ENCODE data around the gene FAM171A1. TPM values are rescaled to one million over a fixed set of nuclear protein-coding genes. Genes with fewer than 3 reads are reported as not detected.
A peak's percentile ranks its signal among the peaks of the same experiment; 100 is the strongest.

FAM171A1 gene
- total RNA-seq, 1 donor from 2014 or later, result 27.7 TPM

- H3K36me3 ChIP-seq, result no peaks in the 10 kb centered on the region
- H3K27ac ChIP-seq, result no peak overlapping the region
- H3K9me3 ChIP-seq, result no peaks in the 10 kb centered on the region
- no peak for TF ChIP-seq CTCF (IDR thresholded peaks at IDR 0.05)
- no peaks in the 10 kb centered on the region for H3K27me3 ChIP-seq
- H3K4me1 ChIP-seq, result peaks cover 9 to 13% of the 10 kb centered on the region in 2 donors
- DNase-seq (ENCODE audit: low spot score in 2 of 2), result no peak
- no peak overlapping the region for H3K4me3 ChIP-seq
- intact Hi-C loops (cut with DNase I), result no loop called here
Measured at GRCh38 chr10:15324611-15325010, 46.5 kb downstream of the FAM171A1 start.

- no peak overlapping the region for H3K4me3 ChIP-seq
- intact Hi-C loops (cut with DNase I), result no loop called here
- DNase-seq (ENCODE audit: low spot score in 2 of 2), result no peak
- TF ChIP-seq CTCF (IDR thresholded peaks at IDR 0.05), result no peak
- H3K27me3 ChIP-seq, result no peaks in the 10 kb centered on the region
- H3K36me3 ChIP-seq, result no peaks in the 10 kb centered on the region
- H3K27ac ChIP-seq, result no peak overlapping the region
- no peaks in the 10 kb centered on the region for H3K9me3 ChIP-seq
- peaks cover 9 to 13% of the 10 kb centered on the region in 2 donors for H3K4me1 ChIP-seq
Measured at GRCh38 chr10:15324113-15324512, 47.0 kb downstream of the FAM171A1 start.

- Histone ChIP-seq H3K27ac (no peak overlapping the region), H3K36me3 (no peaks in the 10 kb centered on the region), H3K27me3 (no peaks in the 10 kb centered on the region), H3K9me3 (no peaks in the 10 kb centered on the region), H3K4me1 (peaks cover 9 to 13% of the 10 kb centered on the region in 2 donors), H3K4me3 (no peak overlapping the region)
- TF ChIP-seq CTCF (IDR thresholded peaks at IDR 0.05), result no peak
- intact Hi-C loops (cut with DNase I), result no loop called here
- DNase-seq (ENCODE audit: low spot score in 2 of 2), result no peak
Measured at GRCh38 chr10:15322356-15322755, 48.7 kb downstream of the FAM171A1 start.

GRCh38 chr10:15321431-15322341 lies 49.4 kb downstream of the FAM171A1 start:
- peak overlapping the region in 1 of 2 donors; percentile 1 for H3K27ac ChIP-seq
- no peaks in the 10 kb centered on the region for H3K27me3 ChIP-seq
- H3K9me3 ChIP-seq, result no peaks in the 10 kb centered on the region
- no peak for DNase-seq (ENCODE audit: low spot score in 2 of 2)
- H3K4me1 ChIP-seq, result peaks cover 9 to 13% of the 10 kb centered on the region in 2 donors
- no peak for TF ChIP-seq CTCF (IDR thresholded peaks at IDR 0.05)
- intact Hi-C loops (cut with DNase I), result no loop called here
- no peaks in the 10 kb centered on the region for H3K36me3 ChIP-seq
- peak overlapping the region in 1 of 2 donors; percentile 23 for H3K4me3 ChIP-seq

GRCh38 chr10:15320522-15321203 lies 50.4 kb downstream of the FAM171A1 start:
- Histone ChIP-seq H3K4me3 (no peak overlapping the region), H3K36me3 (no peaks in the 10 kb centered on the region), H3K27ac (peak overlapping the region in 1 of 2 donors; percentile 1), H3K4me1 (peaks cover 9 to 13% of the 10 kb centered on the region in 2 donors), H3K27me3 (no peaks in the 10 kb centered on the region), H3K9me3 (no peaks in the 10 kb centered on the region)
- intact Hi-C loops (cut with DNase I), result no loop called here
- DNase-seq (ENCODE audit: low spot score in 2 of 2), result no peak
- no peak for TF ChIP-seq CTCF (IDR thresholded peaks at IDR 0.05)

All from ascending aorta (tissue), 2 donors.